ENCODE data around the gene SPC25. TPM values are rescaled to one million over a fixed set of nuclear protein-coding genes. Genes with fewer than 3 reads are reported as not detected.

Gene SPC25
- total and polyA plus RNA-seq, 9 of the 15 experiments (the other 6 are each of a cell fraction or from before 2014, with no cell fraction given): 44.8 to 100 (median 75.0) TPM

GRCh38 chr2:168920504-168921157 lies 30.4 kb upstream of the SPC25 start (continued):
- TF ChIP-seq RREB1 (CRISPR knock-in tag; IDR thresholded peaks at IDR 0.05) (no peak), TGIF2 (CRISPR knock-in tag; IDR thresholded peaks at IDR 0.05) (no peak), SREBF1 (IDR thresholded peaks at IDR 0.05; ENCODE audit: borderline replicate concordance, low read depth, low read length) (no peak), HEY1 (CRISPR knock-in tag; IDR thresholded peaks at IDR 0.05; ENCODE audit: borderline replicate concordance) (no peak), NFRKB (IDR thresholded peaks at IDR 0.05; ENCODE audit: low read depth) (no peak), MAX (CRISPR knock-in tag; IDR thresholded peaks at IDR 0.05) (no peak), ZBTB8A (IDR thresholded peaks at IDR 0.05; ENCODE audit: partially characterized antibody) (no peak), ETV6 (IDR thresholded peaks at IDR 0.05; ENCODE audit: borderline replicate concordance in 1 of 2, low read depth in 2 of 2, low read length in 1 of 2) (no peak), ETV6 (CRISPR knock-in tag; IDR thresholded peaks at IDR 0.05; ENCODE audit: borderline replicate concordance) (no peak), KDM4B (IDR thresholded peaks at IDR 0.05; ENCODE audit: borderline replicate concordance in 2 of 2, low read depth in 1 of 2) (no peak), ZNF449 (CRISPR knock-in tag; IDR thresholded peaks at IDR 0.05) (no peak), L3MBTL2 (IDR thresholded peaks at IDR 0.05) (peak; percentile 19; the same call in 1 of the 2 replicates), MTF1 (CRISPR knock-in tag; IDR thresholded peaks at IDR 0.05; ENCODE audit: borderline replicate concordance) (no peak), HMG20B (CRISPR knock-in tag; IDR thresholded peaks at IDR 0.05) (no peak), SNIP1 (IDR thresholded peaks at IDR 0.05; ENCODE audit: low read depth) (no peak), SNAPC5 (CRISPR knock-in tag; IDR thresholded peaks at IDR 0.05) (no peak), MCM3 (IDR thresholded peaks at IDR 0.05) (no peak), NCOA1 (IDR thresholded peaks at IDR 0.05; ENCODE audit: low read depth) (no peak), DEAF1 (CRISPR knock-in tag; IDR thresholded peaks at IDR 0.05) (peak; percentile 93)

Data from K562 (cell line).